GM12878 (cell line): ENCODE measurements around the gene RAB26. TPM values are rescaled to one million over a fixed set of nuclear protein-coding genes. Genes with fewer than 3 reads are reported as not detected.

ENCODE experiments used
- ATAC-seq: fragments of 200-7000 bp; cut with Tn5 transposase; 3 replicates; pipeline ENCODE4 v1.9.1; 2020; ENCODE audit warnings: mild to moderate bottlenecking, moderate library complexity
- BruUV-seq: library from RNA; stranded (reverse); fragments of 400-500 nt; replicated peaks from 2 replicates; lab custom pipeline; 2021; lab: Mats Ljungman, UMichigan
- CTCF ChIA-PET: fragments of 300-600 bp; sonication (Branson Sonifier 250); formaldehyde crosslinking; extraction: SDS; loops from one replicate; lab custom pipeline; 2021; ENCODE audit warnings: inconsistent platforms; lab: Yijun Ruan, JAX
- POLR2A ChIA-PET: fragments of 350-600 bp; formaldehyde crosslinking; extraction: SDS; loops from one replicate; lab custom pipeline; 2021; ENCODE audit warnings: inconsistent platforms; lab: Charles Lee
- RAD21 ChIA-PET: fragments of 300-600 bp; sonication (Branson Sonifier 250); formaldehyde crosslinking; loops from one replicate; lab custom pipeline; 2023; ENCODE audit warnings: antibody characterized with exemption; ENCODE audit not compliant: unreplicated experiment; lab: Charles Lee
- SMC1A ChIA-PET: fragments of 300-600 bp; sonication (Branson Sonifier 250); formaldehyde crosslinking; loops from one replicate; lab custom pipeline; 2023; ENCODE audit not compliant: unreplicated experiment, uncharacterized antibody; lab: Charles Lee
- DNase-seq: peaks from one replicate; pipeline ENCODE4 v3.0.0-alpha.2; 2011; ENCODE audit warnings: low read depth, low spot score
- FAIRE-seq: peaks from 3 replicates; lab custom pipeline; 2011; peaks lifted over from hg19 to GRCh38; lab: Jason Lieb, UNC
- H2AFZ ChIP-seq: 2 replicates; pipeline ENCODE4 v1.6.0; 2011; ENCODE audit warnings: low read depth, low read length, control low read depth; ENCODE audit not compliant: control insufficient read depth
- H3K27ac ChIP-seq: 2 replicates; pipeline ENCODE4 v1.5.1; 2011; ENCODE audit warnings: control low read depth; ENCODE audit not compliant: control insufficient read depth, insufficient read depth
- H3K27me3 ChIP-seq, 2 experiments: replicated peaks in 1 of 2; 2 replicates each; pipeline versions ENCODE4 v1.6.0 to v1.6.1; 2011; ENCODE audit warnings: low read length in 1 of 2; ENCODE audit not compliant: control insufficient read depth in 2 of 2, insufficient read depth in 2 of 2
- H3K36me3 ChIP-seq, 2 experiments: 2 replicates each; pipeline ENCODE4 v1.5.1; 2011; ENCODE audit warnings: low read length in 1 of 2; ENCODE audit not compliant: control insufficient read depth in 2 of 2, insufficient read depth in 2 of 2
- H3K4me1 ChIP-seq: 2 replicates; pipeline ENCODE4 v1.6.1; 2011; ENCODE audit warnings: mild to moderate bottlenecking, low read length, moderate library complexity, mixed read lengths; ENCODE audit not compliant: control insufficient read depth, insufficient read depth
- H3K4me2 ChIP-seq: 2 replicates; pipeline ENCODE4 v1.6.0; 2011; ENCODE audit warnings: control low read depth; ENCODE audit not compliant: control insufficient read depth, insufficient read depth
- H3K4me3 ChIP-seq: fragments of 200-600 bp; sonication (generic); 2 replicates; pipeline ENCODE4 v1.5.1; 2016
- H3K79me2 ChIP-seq: 2 replicates; pipeline ENCODE4 v1.6.0; 2011; ENCODE audit warnings: low read length; ENCODE audit not compliant: control insufficient read depth, insufficient read depth
- H3K9ac ChIP-seq: 2 replicates; pipeline ENCODE4 v1.8.0; 2011; ENCODE audit warnings: low read length, control low read depth, mixed read lengths; ENCODE audit not compliant: control insufficient read depth, insufficient read depth
- H3K9me3 ChIP-seq: replicated peaks from 3 replicates; pipeline ENCODE4 v1.5.1; 2011; ENCODE audit warnings: mild to moderate bottlenecking, low read length; ENCODE audit not compliant: control insufficient read depth, insufficient read depth
- H4K20me1 ChIP-seq: 2 replicates; pipeline ENCODE4 v1.6.0; 2011; ENCODE audit not compliant: control insufficient read depth, insufficient read depth
- ATF2 ChIP-seq: IDR thresholded peaks from 2 replicates; pipeline ENCODE4 v1.6.1; 2012; ENCODE audit warnings: low read length, inconsistent platforms
- CUX1 ChIP-seq: IDR thresholded peaks from 2 replicates; pipeline ENCODE4 v1.6.1; 2012; ENCODE audit warnings: improper control_type of control experiment, low read depth, low read length; ENCODE audit not compliant: insufficient replicate concordance
- SMAD5 ChIP-seq: IDR thresholded peaks from 2 replicates; pipeline ENCODE4 v1.6.1; 2016; ENCODE audit warnings: antibody characterized with exemption, low read depth
- YBX1 ChIP-seq: fragments of 450-650 bp; IDR thresholded peaks from 2 replicates; pipeline ENCODE4 v1.6.1; 2016; ENCODE audit warnings: antibody characterized with exemption
- WGBS: methylation state at CpG from one replicate; pipeline ENCODE4 v1.1.6; 2016; ENCODE audit warnings: low lambda C conversion rate; ENCODE audit not compliant: insufficient replicate concordance, insufficient coverage; ENCODE audit errors: missing lambda C conversion rate; 5-methylcytosine and 5-hydroxymethylcytosine counted together
- in situ Hi-C: fragments of 300-500 bp; cut with MboI; formaldehyde crosslinking; loops from 9 replicates; pipeline ENCODE4 v1.14.3; 2018; ENCODE audit warnings: mixed read lengths
- intact Hi-C: fragments of 100-400 bp; cut with micrococcal nuclease; formaldehyde crosslinking; loops from one replicate; pipeline ENCODE4 v1.14.2; 2022; ENCODE audit not compliant: unreplicated experiment
- polyA plus RNA-seq, 11 experiments: library from polyadenylated mRNA; depleted of rRNA in 4 of 11; unstranded in 6 of 11; stranded (reverse) in 5 of 11; fragments of >200 nt; fragmentation: Nextera tagmentation in 4 of 11; fragmentation: Illumina TruSeq in 1 of 11; extraction: Ambion mirVana in 4 of 11; extraction: Trizol in 1 of 11; gene quantifications; 1 replicate in 1 of 11; 2 replicates in 10 of 11; pipeline versions ENCODE4 v1.2.1 to v1.2.3, GENCODE V29; 2011 to 2016; ENCODE audit warnings: inconsistent platforms in 2 of 11, missing spikeins in 2 of 11, low read depth in 1 of 11
- total RNA-seq, 4 experiments: library from RNA; depleted of rRNA in 3 of 4; stranded (reverse); fragments of >200 nt in 3 of 4; fragmentation: Illumina TruSeq in 1 of 4; extraction: Trizol in 1 of 4; gene quantifications; 2 replicates each; pipeline versions ENCODE4 v1.2.1 to v1.2.3, GENCODE V29; 2013 to 2021

Gene RAB26
- total and polyA plus RNA-seq, 10 of the 15 experiments (the other 5 are each of a cell fraction or from before 2014, with no cell fraction given), result 0.13 to 4.5 (median 0.33) TPM; not detected in 1

GRCh38 chr16:2184346-2184745 lies 35.9 kb downstream of the RAB26 start:
- POLR2A ChIA-PET, result no interaction called here
- no peaks in the 10 kb centered on the region for H3K36me3 ChIP-seq
- intact Hi-C loops, result no loop called here
- DNase-seq, result no peak
- no peak overlapping the region for H3K9ac ChIP-seq
- no peak for FAIRE-seq
- H3K9me3 ChIP-seq, result no peaks in the 10 kb centered on the region
- H3K4me3 ChIP-seq, result no peak overlapping the region
- H3K4me1 ChIP-seq, result no peaks in the 10 kb centered on the region
- H3K27me3 ChIP-seq, result no peaks in the 10 kb centered on the region; a peak in 1 of 4 replicates
- CTCF ChIA-PET, result no interaction called here
- no peak for ATAC-seq
- H2AFZ ChIP-seq, result no peak overlapping the region
- in situ Hi-C loops, result no loop called here
- H3K79me2 ChIP-seq, result no peaks in the 10 kb centered on the region
- no TSS peak for BruUV-seq
- H4K20me1 ChIP-seq, result no peaks in the 10 kb centered on the region
- H3K4me2 ChIP-seq, result no peak overlapping the region
- TF ChIP-seq YBX1, result no peak
- TF ChIP-seq ATF2, result no peak
- TF ChIP-seq CUX1, result no peak
- TF ChIP-seq SMAD5, result no peak
- WGBS, result 78% methylated on average over 19 of the region's 19 CpGs
- RAD21 ChIA-PET, result no interaction called here
- SMC1A ChIA-PET, result no interaction called here
- H3K27ac ChIP-seq, result no peak overlapping the region
